Measurements from ENCODE around the gene GTPBP6. TPM values are rescaled to one million over a fixed set of nuclear protein-coding genes. Genes with fewer than 3 reads are reported as not detected.
"Not testable (repeated sequence)": the region's sequence is repeated elsewhere in the genome, so short reads cannot be mapped to it uniquely, and the experiment has no call there.

The GTPBP6 gene
- total RNA-seq, 1 donor from 2014 or later, result 51.9 TPM

GRCh38 chrX:329291-329910 lies 10.8 kb upstream of the GTPBP6 start:
- ATAC-seq, result no peak
- DNase-seq, result no peak
- intact Hi-C loops (cut with micrococcal nuclease), result no loop called here

GRCh38 chrX:327660-328126 lies 9.1 kb upstream of the GTPBP6 start:
- DNase-seq (peak; percentile 26), ATAC-seq (no peak)
- intact Hi-C loops (cut with micrococcal nuclease), result no loop called here

- DNase-seq, result peak; percentile 30
- intact Hi-C loops (cut with micrococcal nuclease); ATAC-seq: not testable (repeated sequence)
Measured at GRCh38 chrX:324664-325063, 6.1 kb upstream of the GTPBP6 start.

- ATAC-seq (peak; percentile 2), DNase-seq (peak; percentile 44)
- intact Hi-C loops (cut with micrococcal nuclease), result no loop called here
Measured at GRCh38 chrX:323721-324628, 5.4 kb upstream of the GTPBP6 start.

GRCh38 chrX:320126-320783 lies 1.7 kb upstream of the GTPBP6 start:
- intact Hi-C loops (cut with micrococcal nuclease), result no loop called here
- ATAC-seq (no peak), DNase-seq (peak; percentile 47)

GRCh38 chrX:319579-320125 lies 1.1 kb upstream of the GTPBP6 start:
- intact Hi-C loops (cut with micrococcal nuclease), result no loop called here
- DNase-seq, result peak; percentile 58
- no peak for ATAC-seq

GRCh38 chrX:318068-318738 lies 393 bp downstream of the GTPBP6 start:
- DNase-seq (peak; percentile 98), ATAC-seq (peak; percentile 80)
- intact Hi-C loops (cut with micrococcal nuclease), result no loop called here

GRCh38 chrX:317424-318067 lies 1.1 kb downstream of the GTPBP6 start:
- ATAC-seq, result no peak
- intact Hi-C loops (cut with micrococcal nuclease), result no loop called here
- no peak for DNase-seq

- DNase-seq (peak; percentile 34), ATAC-seq (no peak)
- intact Hi-C loops (cut with micrococcal nuclease), result no loop called here
Measured at GRCh38 chrX:316351-317325, 2.0 kb downstream of the GTPBP6 start.

- ATAC-seq, result no peak
- DNase-seq, result peak; percentile 28
- intact Hi-C loops (cut with micrococcal nuclease), result no loop called here
Measured at GRCh38 chrX:314781-315595, 3.6 kb downstream of the GTPBP6 start.

- ATAC-seq (no peak), DNase-seq (peak; percentile 26)
- intact Hi-C loops (cut with micrococcal nuclease), result no loop called here
Measured at GRCh38 chrX:314049-314448, 4.5 kb downstream of the GTPBP6 start.

GRCh38 chrX:313546-313945 lies 5.0 kb downstream of the GTPBP6 start:
- intact Hi-C loops (cut with micrococcal nuclease), result no loop called here
- ATAC-seq (no peak), DNase-seq (peak; percentile 18)

GRCh38 chrX:312621-313331 lies 5.8 kb downstream of the GTPBP6 start:
- ATAC-seq (no peak), DNase-seq (peak; percentile 24)
- intact Hi-C loops (cut with micrococcal nuclease), result no loop called here

- ATAC-seq, result no peak
- intact Hi-C loops (cut with micrococcal nuclease), result no loop called here
- DNase-seq, result peak; percentile 29
Measured at GRCh38 chrX:311156-312129, 7.2 kb downstream of the GTPBP6 start.

- ATAC-seq (no peak), DNase-seq (peak; percentile 11)
- intact Hi-C loops (cut with micrococcal nuclease), result no loop called here
Measured at GRCh38 chrX:310621-311155, 7.9 kb downstream of the GTPBP6 start.
